ENCODE results near the gene MIDN.

MIDN gene

GRCh38 chr19:1262623-1263123 lies 14.3 kb downstream of the MIDN start:
- H3K4me3 ChIP-seq (ENCODE audit: low read depth, low read length, poor library complexity, severe bottlenecking), result peak overlapping the region; percentile 73
- peaks cover 86% of the 10 kb centered on the region for H3K4me1 ChIP-seq (ENCODE audit: insufficient read depth, low read length, severe bottlenecking)
- H4K20me1 ChIP-seq (ENCODE audit: insufficient read depth, low read length), result no peaks in the 10 kb centered on the region
- H2AFZ ChIP-seq (ENCODE audit: low read length), result no peak overlapping the region
- H3K9me2 ChIP-seq (ENCODE audit: low read depth, low read length), result no peaks in the 10 kb centered on the region
- peak overlapping the region; percentile 85 for H3K4me2 ChIP-seq (ENCODE audit: low read length)
- H3K79me2 ChIP-seq (ENCODE audit: insufficient read depth, low read length), result no peaks in the 10 kb centered on the region
- peak overlapping the region; percentile 89 for H3K27ac ChIP-seq (ENCODE audit: low read depth, low read length, poor library complexity, severe bottlenecking)
- TF ChIP-seq EZH2 (IDR thresholded peaks at IDR 0.05; ENCODE audit: borderline replicate concordance, low read length) (no peak), CTCF (IDR thresholded peaks at IDR 0.05; ENCODE audit: low read length) (no peak)
- peaks cover 5% of the 10 kb centered on the region; the same call in 1 of the 2 replicates for H3F3A ChIP-seq (ENCODE audit: insufficient read depth, low read length)
- H3K36me3 ChIP-seq (ENCODE audit: insufficient read depth, low read length), result peaks cover 6% of the 10 kb centered on the region; the same call in 1 of the 2 replicates
- H3K9me3 ChIP-seq (ENCODE audit: low read length), result no peaks in the 10 kb centered on the region
- peak overlapping the region; percentile 85 for H3K9ac ChIP-seq (ENCODE audit: low read length)
- H3K27me3 ChIP-seq (ENCODE audit: insufficient read depth, low read length), result no peaks in the 10 kb centered on the region

- Histone ChIP-seq H3K9me2 (ENCODE audit: low read depth, low read length) (no peaks in the 10 kb centered on the region), H3K4me3 (ENCODE audit: low read depth, low read length, poor library complexity, severe bottlenecking) (peak overlapping the region; percentile 73), H2AFZ (ENCODE audit: low read length) (no peak overlapping the region), H3K4me1 (ENCODE audit: insufficient read depth, low read length, severe bottlenecking) (peaks cover 86% of the 10 kb centered on the region), H3K79me2 (ENCODE audit: insufficient read depth, low read length) (no peaks in the 10 kb centered on the region), H3K9ac (ENCODE audit: low read length) (peak overlapping the region; percentile 85; the same call in 1 of the 2 replicates), H3K27me3 (ENCODE audit: insufficient read depth, low read length) (no peaks in the 10 kb centered on the region), H3F3A (ENCODE audit: insufficient read depth, low read length) (peaks cover 5% of the 10 kb centered on the region; the same call in 1 of the 2 replicates), H3K4me2 (ENCODE audit: low read length) (peak overlapping the region; percentile 85), H3K27ac (ENCODE audit: low read depth, low read length, poor library complexity, severe bottlenecking) (peak overlapping the region; percentile 89), H3K9me3 (ENCODE audit: low read length) (no peaks in the 10 kb centered on the region), H3K36me3 (ENCODE audit: insufficient read depth, low read length) (peaks cover 1% of the 10 kb centered on the region; the same call in 1 of the 2 replicates), H4K20me1 (ENCODE audit: insufficient read depth, low read length) (no peaks in the 10 kb centered on the region)
- TF ChIP-seq CTCF (IDR thresholded peaks at IDR 0.05; ENCODE audit: low read length) (no peak), EZH2 (IDR thresholded peaks at IDR 0.05; ENCODE audit: borderline replicate concordance, low read length) (no peak)
Observed at GRCh38 chr19:1263188-1263587, 14.8 kb downstream of the MIDN start.

GRCh38 chr19:1264801-1265614 lies 16.6 kb downstream of the MIDN start:
- TF ChIP-seq CTCF (IDR thresholded peaks at IDR 0.05; ENCODE audit: low read length) (no peak), EZH2 (IDR thresholded peaks at IDR 0.05; ENCODE audit: borderline replicate concordance, low read length) (no peak)
- H3K4me3 ChIP-seq (ENCODE audit: low read depth, low read length, poor library complexity, severe bottlenecking), result no peak overlapping the region
- H4K20me1 ChIP-seq (ENCODE audit: insufficient read depth, low read length), result no peaks in the 10 kb centered on the region
- peaks cover 5% of the 10 kb centered on the region for H3K79me2 ChIP-seq (ENCODE audit: insufficient read depth, low read length)
- peaks cover 75% of the 10 kb centered on the region for H3K4me1 ChIP-seq (ENCODE audit: insufficient read depth, low read length, severe bottlenecking)
- no peaks in the 10 kb centered on the region for H3K9me3 ChIP-seq (ENCODE audit: low read length)
- peak overlapping the region; percentile 89 for H3K27ac ChIP-seq (ENCODE audit: low read depth, low read length, poor library complexity, severe bottlenecking)
- H3K9ac ChIP-seq (ENCODE audit: low read length), result no peak overlapping the region; the same call in 1 of the 2 replicates
- no peaks in the 10 kb centered on the region for H3K27me3 ChIP-seq (ENCODE audit: insufficient read depth, low read length)
- H3K4me2 ChIP-seq (ENCODE audit: low read length), result peak overlapping the region; percentile 28
- H2AFZ ChIP-seq (ENCODE audit: low read length), result no peak overlapping the region
- H3F3A ChIP-seq (ENCODE audit: insufficient read depth, low read length), result no peaks in the 10 kb centered on the region
- peaks cover 4% of the 10 kb centered on the region for H3K36me3 ChIP-seq (ENCODE audit: insufficient read depth, low read length)
- no peaks in the 10 kb centered on the region for H3K9me2 ChIP-seq (ENCODE audit: low read depth, low read length)
